Measurements from ENCODE around the gene ZNF804B.

ZNF804B gene

GRCh38 chr7:89316584-89317251, 557.2 kb downstream of the ZNF804B start:
- no peaks in the 10 kb centered on the region for H3K36me3 ChIP-seq (ENCODE audit: control insufficient read depth, insufficient read depth, low read length)
- no peak overlapping the region for H3K9ac ChIP-seq (ENCODE audit: low read depth, low read length)
- no peaks in the 10 kb centered on the region for H3K9me3 ChIP-seq (ENCODE audit: control insufficient read depth, insufficient read depth, low read length)

GRCh38 chr7:89332026-89332425, 572.5 kb downstream of the ZNF804B start:
- no peaks in the 10 kb centered on the region for H3K36me3 ChIP-seq (ENCODE audit: control insufficient read depth, insufficient read depth, low read length)
- no peak overlapping the region for H3K4me3 ChIP-seq (ENCODE audit: low read depth, low read length)
- no peaks in the 10 kb centered on the region for H3K27me3 ChIP-seq (ENCODE audit: control insufficient read depth, insufficient read depth, low read length)
- no peak overlapping the region for H3K9ac ChIP-seq (ENCODE audit: low read depth, low read length)
- H3K4me1 ChIP-seq (ENCODE audit: control insufficient read depth, insufficient read depth, low read length), result no peaks in the 10 kb centered on the region
- H3K9me3 ChIP-seq (ENCODE audit: control insufficient read depth, insufficient read depth, low read length), result no peaks in the 10 kb centered on the region

More at GRCh38 chr7:89316584-89317251, 557.2 kb downstream of the ZNF804B start:
- H3K4me1 ChIP-seq (ENCODE audit: control insufficient read depth, insufficient read depth, low read length), result no peaks in the 10 kb centered on the region
- H3K4me3 ChIP-seq (ENCODE audit: low read depth, low read length), result no peak overlapping the region
- no peaks in the 10 kb centered on the region for H3K27me3 ChIP-seq (ENCODE audit: control insufficient read depth, insufficient read depth, low read length)

DNA sequence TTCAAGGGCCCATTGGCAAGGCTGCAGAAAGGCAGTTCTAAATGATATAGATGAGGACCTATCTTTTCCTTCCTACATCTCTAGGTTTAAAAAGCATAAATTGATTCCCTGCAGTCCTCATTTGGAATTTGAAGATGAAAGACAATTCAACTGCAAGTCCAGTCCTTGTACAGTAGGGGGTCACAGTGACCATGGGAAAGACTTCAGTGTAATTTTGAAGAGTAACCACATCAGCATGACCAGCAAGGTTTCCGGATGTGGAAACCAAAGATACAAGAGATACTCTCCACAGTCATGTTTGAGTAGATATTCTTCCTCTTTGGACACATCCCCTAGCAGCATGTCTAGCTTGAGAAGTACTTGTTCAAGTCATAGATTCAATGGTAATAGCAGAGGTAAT, 575.3 kb downstream of the ZNF804B start:
- Histone ChIP-seq H3K4me1 (ENCODE audit: control insufficient read depth, insufficient read depth, low read length) (no peaks in the 10 kb centered on the region), H3K9me3 (ENCODE audit: control insufficient read depth, insufficient read depth, low read length) (no peaks in the 10 kb centered on the region), H3K36me3 (ENCODE audit: control insufficient read depth, insufficient read depth, low read length) (no peaks in the 10 kb centered on the region), H3K9ac (ENCODE audit: low read depth, low read length) (no peak overlapping the region), H3K27me3 (ENCODE audit: control insufficient read depth, insufficient read depth, low read length) (no peaks in the 10 kb centered on the region), H3K4me3 (ENCODE audit: low read depth, low read length) (no peak overlapping the region)

- Histone ChIP-seq H3K9me3 (ENCODE audit: control insufficient read depth, insufficient read depth, low read length) (no peaks in the 10 kb centered on the region), H3K9ac (ENCODE audit: low read depth, low read length) (no peak overlapping the region), H3K4me3 (ENCODE audit: low read depth, low read length) (no peak overlapping the region), H3K4me1 (ENCODE audit: control insufficient read depth, insufficient read depth, low read length) (no peaks in the 10 kb centered on the region), H3K27me3 (ENCODE audit: control insufficient read depth, insufficient read depth, low read length) (no peaks in the 10 kb centered on the region), H3K36me3 (ENCODE audit: control insufficient read depth, insufficient read depth, low read length) (no peaks in the 10 kb centered on the region)
Observed at GRCh38 chr7:89335490-89335889, 576.0 kb downstream of the ZNF804B start.

DNA sequence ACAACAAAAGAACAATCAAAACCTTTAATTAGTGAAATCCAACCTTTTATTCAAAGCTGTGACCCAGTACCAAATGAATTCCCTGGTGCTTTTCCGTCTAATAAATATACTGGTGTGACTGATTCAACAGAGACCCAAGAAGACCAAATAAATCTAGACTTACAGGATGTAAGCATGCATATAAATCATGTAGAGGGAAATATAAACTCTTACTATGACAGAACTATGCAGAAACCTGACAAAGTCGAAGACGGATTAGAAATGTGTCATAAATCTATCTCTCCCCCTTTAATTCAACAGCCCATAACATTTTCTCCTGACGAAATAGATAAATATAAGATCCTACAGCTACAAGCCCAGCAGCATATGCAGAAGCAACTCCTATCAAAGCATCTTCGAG, 576.6 kb downstream of the ZNF804B start:
- Histone ChIP-seq H3K36me3 (ENCODE audit: control insufficient read depth, insufficient read depth, low read length) (no peaks in the 10 kb centered on the region), H3K4me3 (ENCODE audit: low read depth, low read length) (no peak overlapping the region), H3K9ac (ENCODE audit: low read depth, low read length) (no peak overlapping the region), H3K27me3 (ENCODE audit: control insufficient read depth, insufficient read depth, low read length) (no peaks in the 10 kb centered on the region), H3K4me1 (ENCODE audit: control insufficient read depth, insufficient read depth, low read length) (no peaks in the 10 kb centered on the region), H3K9me3 (ENCODE audit: control insufficient read depth, insufficient read depth, low read length) (no peaks in the 10 kb centered on the region)

GRCh38 chr7:89339748-89340147, 580.2 kb downstream of the ZNF804B start:
- Histone ChIP-seq H3K4me3 (ENCODE audit: low read depth, low read length) (no peak overlapping the region), H3K9ac (ENCODE audit: low read depth, low read length) (no peak overlapping the region), H3K9me3 (ENCODE audit: control insufficient read depth, insufficient read depth, low read length) (no peaks in the 10 kb centered on the region)

DNA sequence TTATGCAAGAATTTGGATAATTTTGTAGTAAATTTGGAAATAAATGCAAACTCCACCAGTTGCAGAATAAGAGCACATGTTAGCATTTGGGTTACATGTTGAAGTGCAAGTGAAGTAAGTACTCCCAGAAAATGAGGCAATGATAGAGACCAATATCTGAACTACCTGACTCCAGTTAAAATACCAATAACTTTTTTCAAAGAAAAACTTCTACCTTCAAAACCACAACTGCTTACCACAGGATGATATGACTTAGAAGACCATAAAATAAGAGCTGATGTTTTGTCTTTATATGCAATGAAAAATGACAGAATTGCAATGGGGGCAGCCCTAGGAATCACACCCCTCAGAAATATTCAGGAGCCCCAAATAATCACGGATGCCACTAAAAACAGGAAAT, 597.6 kb downstream of the ZNF804B start:
- no peaks in the 10 kb centered on the region for H3K36me3 ChIP-seq (ENCODE audit: control insufficient read depth, insufficient read depth, low read length)
- no peaks in the 10 kb centered on the region for H3K9me3 ChIP-seq (ENCODE audit: control insufficient read depth, insufficient read depth, low read length)
- H3K4me1 ChIP-seq (ENCODE audit: control insufficient read depth, insufficient read depth, low read length), result no peaks in the 10 kb centered on the region
- no peak overlapping the region for H3K9ac ChIP-seq (ENCODE audit: low read depth, low read length)
- no peaks in the 10 kb centered on the region for H3K27me3 ChIP-seq (ENCODE audit: control insufficient read depth, insufficient read depth, low read length)
- no peak overlapping the region for H3K4me3 ChIP-seq (ENCODE audit: low read depth, low read length)

More at GRCh38 chr7:89339748-89340147, 580.2 kb downstream of the ZNF804B start:
- no peaks in the 10 kb centered on the region for H3K4me1 ChIP-seq (ENCODE audit: control insufficient read depth, insufficient read depth, low read length)
- H3K27me3 ChIP-seq (ENCODE audit: control insufficient read depth, insufficient read depth, low read length), result no peaks in the 10 kb centered on the region
- no peaks in the 10 kb centered on the region for H3K36me3 ChIP-seq (ENCODE audit: control insufficient read depth, insufficient read depth, low read length)

GRCh38 chr7:89377219-89377618, 617.7 kb downstream of the ZNF804B start:
- no peak overlapping the region for H3K4me3 ChIP-seq (ENCODE audit: low read depth, low read length)
- H3K36me3 ChIP-seq (ENCODE audit: control insufficient read depth, insufficient read depth, low read length), result no peaks in the 10 kb centered on the region
- H3K9me3 ChIP-seq (ENCODE audit: control insufficient read depth, insufficient read depth, low read length), result no peaks in the 10 kb centered on the region
- H3K4me1 ChIP-seq (ENCODE audit: control insufficient read depth, insufficient read depth, low read length), result no peaks in the 10 kb centered on the region
- no peak overlapping the region for H3K9ac ChIP-seq (ENCODE audit: low read depth, low read length)
- H3K27me3 ChIP-seq (ENCODE audit: control insufficient read depth, insufficient read depth, low read length), result no peaks in the 10 kb centered on the region

DNA sequence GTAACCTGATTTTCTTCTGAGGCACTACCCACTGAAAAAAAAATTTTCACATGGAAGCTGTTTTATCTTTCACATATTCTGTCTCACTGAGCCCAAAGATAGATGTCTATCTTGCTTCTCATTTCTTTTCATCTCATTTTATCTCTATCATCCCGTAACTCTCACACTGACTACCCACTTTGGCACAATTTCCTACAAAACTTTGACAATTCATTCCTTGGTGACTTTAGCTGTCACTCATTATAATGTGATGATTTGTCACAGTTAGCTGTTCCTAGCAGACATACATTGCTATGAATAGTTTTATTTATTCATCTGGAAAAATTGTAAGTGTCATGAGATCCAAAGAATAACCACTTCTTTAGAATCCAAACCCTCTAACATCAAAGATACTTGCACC, 625.9 kb downstream of the ZNF804B start:
- no peak overlapping the region for H3K4me3 ChIP-seq (ENCODE audit: low read depth, low read length)
- no peaks in the 10 kb centered on the region for H3K4me1 ChIP-seq (ENCODE audit: control insufficient read depth, insufficient read depth, low read length)
- H3K9ac ChIP-seq (ENCODE audit: low read depth, low read length), result no peak overlapping the region
- no peaks in the 10 kb centered on the region for H3K9me3 ChIP-seq (ENCODE audit: control insufficient read depth, insufficient read depth, low read length)
- H3K36me3 ChIP-seq (ENCODE audit: control insufficient read depth, insufficient read depth, low read length), result no peaks in the 10 kb centered on the region
- no peaks in the 10 kb centered on the region for H3K27me3 ChIP-seq (ENCODE audit: control insufficient read depth, insufficient read depth, low read length)
